Inferior parietal cortex (tissue), 1 donor: Measurements from ENCODE around the gene LTA4H.

Experiments used
- DNase-seq: peaks from one replicate; pipeline ENCODE4 v3.0.0-alpha.2; 2016; ENCODE audit errors: extremely low spot score

The LTA4H gene

DNA sequence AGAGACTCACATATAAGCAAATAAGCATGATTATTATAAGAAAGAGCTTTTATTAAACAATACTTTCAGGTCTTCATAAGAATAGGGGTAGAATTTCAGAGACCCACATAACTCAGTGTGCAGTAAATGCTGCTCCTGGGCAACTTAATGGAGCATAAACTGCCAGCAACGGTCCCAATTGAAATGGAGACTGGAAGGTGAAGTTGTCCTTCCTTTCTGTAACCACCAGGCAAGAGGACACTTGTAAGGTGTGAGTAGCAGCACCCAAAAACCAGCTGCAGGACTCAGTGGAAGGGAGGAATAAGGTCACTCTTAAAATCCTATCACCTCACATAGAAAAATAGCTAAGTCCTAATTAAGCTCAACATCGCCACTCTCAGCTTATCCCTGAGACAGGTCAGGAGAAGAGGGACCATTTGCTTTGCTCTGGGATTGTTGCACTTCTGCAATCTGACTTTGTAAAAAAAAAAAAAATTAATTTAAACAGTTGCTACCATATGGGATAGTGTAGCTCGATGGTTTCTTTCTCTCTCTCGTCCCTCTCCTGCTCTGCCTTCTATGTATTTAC lies 22.7 kb upstream of the LTA4H start:
- no peak for DNase-seq

DNA sequence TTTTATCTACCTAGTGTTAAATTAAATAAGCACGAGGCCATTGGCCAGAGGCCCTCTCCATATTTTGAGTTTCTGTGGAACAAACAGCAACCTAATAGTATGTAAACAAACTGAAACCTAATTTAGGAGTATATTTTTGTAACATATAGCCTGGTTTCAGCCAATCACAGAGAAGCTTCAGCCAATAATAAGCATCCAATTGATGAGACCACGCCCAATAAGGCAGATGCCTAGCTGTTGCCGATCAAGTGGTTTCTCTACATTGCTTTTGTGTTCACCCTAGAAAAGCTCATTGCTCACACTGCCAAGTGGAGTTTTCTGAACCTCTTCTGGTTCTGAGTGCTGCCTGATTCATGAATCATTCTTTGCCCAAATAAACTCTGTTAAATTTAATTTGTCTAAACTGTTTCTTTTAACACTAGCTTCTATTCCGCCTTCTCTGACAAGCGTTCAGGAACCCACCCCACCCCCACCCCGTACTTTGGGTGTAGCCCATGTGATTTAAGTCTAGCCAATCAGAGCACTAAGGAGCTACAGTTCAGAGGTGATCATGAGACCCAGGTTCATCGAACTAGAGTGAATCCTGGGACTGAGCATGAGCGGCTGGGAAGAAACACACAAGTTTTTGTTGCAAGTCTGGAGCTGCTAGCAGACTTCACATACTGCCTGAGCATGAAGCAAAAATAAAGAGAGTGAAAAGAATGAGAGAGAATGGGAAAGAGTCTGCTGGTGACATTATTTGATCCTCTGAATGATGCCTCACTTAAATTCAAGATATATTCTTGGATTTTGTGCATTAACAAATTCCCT lies 21.5 kb upstream of the LTA4H start:
- DNase-seq: no peak

DNA sequence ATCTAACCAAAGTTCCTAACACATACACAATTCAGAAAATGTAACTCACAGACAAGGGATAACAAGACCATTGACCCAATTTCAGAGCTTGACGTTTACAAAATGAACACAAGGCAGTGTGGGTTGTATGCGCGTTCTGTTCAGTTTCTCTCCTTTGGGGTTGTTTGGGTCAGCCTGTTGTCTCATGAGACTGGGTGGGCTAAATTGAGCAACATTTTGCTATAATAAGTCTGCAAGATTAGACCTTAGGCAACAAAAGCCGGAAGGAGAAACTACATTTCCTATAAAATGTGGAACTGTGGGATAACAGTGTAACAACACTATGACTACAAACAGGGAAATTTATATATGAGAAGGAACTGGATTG lies 18.8 kb upstream of the LTA4H start:
- DNase-seq: no peak

DNA sequence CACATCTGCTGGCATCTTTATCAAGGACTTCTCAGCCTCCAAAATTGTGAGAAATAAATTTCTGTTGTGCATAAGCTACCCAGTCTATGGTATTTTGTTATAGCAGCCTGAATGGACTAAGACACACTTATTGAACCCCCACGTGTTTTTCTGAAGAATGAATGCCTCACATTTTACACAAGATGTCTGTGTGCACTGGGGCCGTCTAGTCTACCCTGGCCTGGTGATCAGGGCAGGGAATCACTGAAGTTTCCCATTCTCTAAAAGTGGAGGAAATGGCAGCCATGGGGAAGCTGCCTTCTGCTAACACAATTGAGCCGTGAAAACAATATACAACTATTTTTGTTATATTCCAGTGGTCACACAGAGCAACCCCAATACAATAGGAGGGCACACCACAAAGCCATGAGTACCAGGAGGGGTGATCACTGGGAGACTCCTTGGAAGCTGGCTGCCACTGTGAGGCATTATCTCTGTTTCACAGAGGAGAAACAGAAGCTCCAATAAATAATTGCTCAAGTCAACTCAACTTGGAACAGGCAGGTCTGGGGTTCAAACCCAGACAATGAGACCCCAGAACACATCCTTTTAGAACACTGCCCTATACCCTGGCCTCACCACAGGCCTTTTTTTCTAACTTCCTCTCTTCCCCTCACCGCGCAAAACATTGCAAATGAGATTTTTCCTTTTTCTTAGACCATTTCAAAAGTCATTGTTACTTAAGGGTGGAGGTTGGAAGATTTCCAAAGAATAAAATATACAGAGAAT lies 18.3 kb upstream of the LTA4H start:
- DNase-seq: no peak

DNA sequence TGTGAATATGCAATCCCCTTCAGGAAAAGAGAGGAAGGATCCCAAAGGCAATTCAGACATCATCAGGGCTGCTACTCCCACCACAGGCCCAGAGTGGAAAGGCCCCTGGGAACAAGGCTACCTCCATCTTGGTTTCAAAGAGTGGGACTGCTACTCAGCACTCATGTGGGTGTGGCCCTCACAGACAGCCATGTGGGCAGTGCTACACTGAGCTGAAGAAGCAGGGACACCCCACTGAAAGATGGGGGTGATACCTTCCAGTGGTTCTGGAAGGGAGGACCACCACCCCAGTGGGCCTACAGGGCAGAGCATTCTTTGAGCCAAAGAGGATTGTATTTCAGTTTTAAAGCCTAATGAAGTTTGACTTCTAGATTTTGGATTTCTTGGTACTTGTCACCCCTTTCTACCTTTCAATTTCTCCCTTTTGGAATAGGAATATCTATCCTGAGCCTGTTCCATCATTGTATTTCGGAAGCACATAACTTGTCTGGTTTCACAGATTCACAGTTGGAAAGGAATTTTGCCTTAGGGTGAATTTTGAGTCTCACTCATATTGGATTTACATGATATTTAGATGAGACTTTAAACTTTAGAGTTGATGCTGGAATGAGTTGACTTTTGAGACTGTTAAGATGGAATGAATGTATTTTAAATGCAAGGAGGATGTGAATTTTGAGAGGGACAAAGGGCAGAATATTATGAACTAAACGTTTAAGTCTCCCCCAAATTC lies 16.5 kb upstream of the LTA4H start:
- DNase-seq: no peak

DNA sequence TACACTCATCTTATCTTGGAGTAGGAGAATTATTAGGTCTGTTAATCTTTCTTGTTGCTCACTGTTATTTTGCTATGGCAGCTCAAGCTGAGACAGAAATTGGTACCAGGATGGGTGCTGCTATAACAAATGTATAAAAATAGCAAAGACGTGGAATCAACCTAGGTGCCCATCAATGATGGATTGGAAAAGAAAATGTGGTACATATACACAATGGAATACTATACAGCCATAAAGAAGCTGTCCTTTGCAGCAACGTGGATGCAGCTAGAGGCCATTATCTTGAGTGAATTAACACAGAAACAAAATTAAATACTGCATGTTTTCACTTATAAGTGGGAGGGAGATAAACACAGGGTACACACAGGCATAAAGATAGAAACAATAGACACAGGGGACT lies 14.8 kb upstream of the LTA4H start:
- no peak for DNase-seq

DNA sequence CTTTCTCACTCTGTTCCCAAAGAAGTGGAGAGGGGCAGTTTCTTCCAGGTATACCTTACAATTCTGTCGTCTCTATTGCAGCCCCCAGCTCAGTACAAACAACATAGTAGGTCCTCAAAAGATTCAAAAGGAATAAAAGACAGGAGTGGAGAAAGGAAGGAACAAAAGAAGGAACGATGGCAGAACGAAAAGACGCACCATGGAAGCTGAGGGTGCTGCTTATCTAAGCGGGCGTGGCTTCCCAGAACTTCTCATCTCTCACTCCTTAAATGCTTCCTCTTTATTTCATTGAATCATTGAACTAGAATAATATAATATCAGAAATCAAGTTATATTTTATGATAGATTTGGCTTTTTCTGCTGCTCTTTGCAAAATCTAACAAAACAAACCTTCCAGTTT lies 13.7 kb upstream of the LTA4H start:
- DNase-seq: no peak

DNA sequence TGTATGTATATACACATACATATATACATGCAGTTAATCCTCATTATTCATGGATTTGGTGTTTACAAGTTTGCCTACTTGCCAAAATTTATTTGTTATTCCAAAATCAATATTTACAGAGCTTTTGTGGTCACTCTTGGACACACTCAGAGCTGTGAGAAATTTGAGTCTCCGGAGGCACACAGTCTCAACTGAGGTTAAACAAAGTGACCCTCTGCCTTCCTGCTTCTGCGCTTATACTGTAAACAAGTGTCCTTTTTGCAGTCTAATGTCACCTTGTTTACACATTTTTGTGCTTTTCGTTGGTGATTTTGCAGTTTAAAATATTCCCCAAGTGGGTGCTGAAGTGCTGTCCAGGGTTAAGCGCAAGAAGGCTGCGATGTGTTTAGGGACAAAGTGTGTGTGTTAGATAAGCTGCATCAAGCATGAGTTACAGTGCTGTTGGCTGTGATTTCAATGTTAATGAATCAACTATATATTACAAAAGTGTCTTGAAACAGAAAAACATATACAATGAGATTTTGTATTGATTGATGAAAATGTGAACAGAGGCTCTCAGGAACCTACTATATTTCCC lies 13.1 kb upstream of the LTA4H start:
- no peak for DNase-seq

DNA sequence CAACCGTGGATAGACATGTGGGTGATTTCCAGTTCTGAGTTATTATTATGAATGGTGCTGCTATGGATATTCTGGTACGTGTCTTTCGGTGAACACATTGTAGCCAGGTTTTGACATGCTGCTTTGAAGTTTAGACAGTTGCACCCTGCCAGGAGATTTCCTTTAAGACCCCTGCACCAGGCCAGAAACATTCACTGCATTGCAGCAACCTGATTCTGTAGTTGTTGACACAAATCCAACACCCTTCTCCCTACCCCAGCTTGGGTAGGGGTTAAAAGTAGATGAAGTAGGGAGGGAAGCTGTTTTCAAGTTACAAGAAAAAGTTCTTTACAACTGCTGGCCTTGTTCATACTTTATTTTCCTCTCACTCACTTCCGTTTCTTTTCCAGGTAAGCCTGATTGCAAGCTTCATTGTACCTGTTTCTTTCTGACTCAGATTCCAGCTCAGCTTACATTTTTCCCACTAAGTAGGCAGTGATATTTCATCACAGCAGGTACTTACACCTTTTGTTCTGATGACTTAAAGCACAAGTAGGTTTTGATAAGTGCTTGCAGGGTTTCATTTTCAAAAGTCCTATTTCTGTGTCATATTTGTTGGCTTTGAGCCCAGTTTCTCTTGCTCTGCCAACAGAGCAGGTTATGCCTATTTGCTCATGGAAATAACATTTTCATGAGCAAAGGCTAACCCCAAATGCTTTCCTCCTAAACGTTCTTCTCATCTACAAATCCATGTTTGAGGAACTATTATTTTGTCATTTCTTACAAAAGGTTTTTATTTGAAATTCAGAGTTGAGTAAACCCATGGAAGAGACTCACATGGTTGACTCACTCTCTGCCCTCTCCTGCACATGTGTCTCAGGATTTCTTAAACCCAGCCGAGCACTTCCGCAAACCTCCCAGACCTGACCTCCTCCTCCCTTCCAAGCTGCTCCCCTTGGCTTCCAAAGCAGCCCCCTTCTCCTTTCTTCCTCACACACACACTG lies 12.1 kb upstream of the LTA4H start:
- DNase-seq: no peak

DNA sequence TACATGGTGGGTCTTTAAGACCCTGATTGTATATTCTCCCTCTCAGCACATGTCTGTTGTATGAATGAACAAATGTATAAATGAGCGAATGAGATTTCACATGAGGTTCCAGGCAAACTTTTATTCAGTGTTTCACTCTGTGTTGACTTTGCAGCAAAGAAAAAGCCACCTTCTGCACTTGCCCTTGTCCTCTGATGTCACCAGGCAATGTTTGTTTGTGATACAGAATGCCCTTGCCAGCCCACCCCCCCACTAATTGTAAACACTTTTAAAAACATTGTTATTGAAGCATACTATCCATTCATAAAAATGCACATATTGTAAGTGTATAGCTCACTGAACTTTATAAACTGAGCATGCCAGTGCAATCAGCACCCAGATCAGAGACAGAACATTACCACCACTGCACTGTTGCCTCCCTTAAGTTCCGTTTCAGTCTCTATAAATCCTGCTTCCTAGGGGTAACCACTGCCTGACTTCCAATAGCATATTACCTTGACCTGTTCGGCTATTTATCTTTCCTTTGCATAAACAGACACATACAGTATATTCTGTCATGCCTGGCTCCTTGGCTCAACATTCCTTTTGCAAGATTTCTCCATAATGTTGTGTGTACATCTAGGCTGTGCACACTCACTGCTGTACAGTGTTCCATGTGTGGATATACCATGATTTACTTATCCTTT lies 11.3 kb upstream of the LTA4H start:
- no peak for DNase-seq

DNA sequence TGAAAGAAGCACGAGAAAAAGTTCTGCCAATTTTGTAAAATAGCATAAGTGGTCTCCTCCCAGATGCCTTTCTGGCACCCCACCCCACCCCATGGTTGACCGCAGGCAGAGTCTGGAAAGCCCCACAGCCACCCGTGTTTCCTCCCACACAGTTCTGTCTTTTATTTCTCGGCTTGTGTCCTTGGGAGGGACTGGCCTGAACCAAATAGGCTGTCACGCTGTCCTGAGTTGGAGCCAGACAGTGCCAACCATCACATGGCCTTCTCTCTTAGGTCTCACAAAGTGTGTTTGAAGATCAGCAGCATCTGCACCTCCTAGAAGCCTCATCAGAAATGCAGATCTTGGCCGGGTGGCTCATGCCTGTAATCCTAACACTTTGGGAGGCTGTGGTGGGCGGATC lies 10.2 kb upstream of the LTA4H start:
- DNase-seq: no peak

DNA sequence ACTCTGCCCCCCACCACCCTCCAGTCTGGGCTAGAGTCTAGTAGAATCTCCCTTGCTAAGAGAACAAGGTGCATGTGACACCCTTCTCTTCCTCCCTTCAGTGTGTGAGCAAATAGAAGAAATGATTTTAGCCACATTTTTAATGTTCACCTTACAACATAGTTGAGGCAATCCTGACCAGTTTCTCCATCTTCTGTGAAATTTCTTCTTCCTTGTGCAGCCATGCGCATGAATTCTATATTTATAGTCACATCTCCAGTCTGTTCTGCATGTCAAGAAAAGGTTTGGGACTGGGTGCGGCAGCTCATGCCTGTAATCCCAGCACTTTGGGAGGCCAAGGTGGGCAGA lies 9.5 kb upstream of the LTA4H start:
- no peak for DNase-seq

DNA sequence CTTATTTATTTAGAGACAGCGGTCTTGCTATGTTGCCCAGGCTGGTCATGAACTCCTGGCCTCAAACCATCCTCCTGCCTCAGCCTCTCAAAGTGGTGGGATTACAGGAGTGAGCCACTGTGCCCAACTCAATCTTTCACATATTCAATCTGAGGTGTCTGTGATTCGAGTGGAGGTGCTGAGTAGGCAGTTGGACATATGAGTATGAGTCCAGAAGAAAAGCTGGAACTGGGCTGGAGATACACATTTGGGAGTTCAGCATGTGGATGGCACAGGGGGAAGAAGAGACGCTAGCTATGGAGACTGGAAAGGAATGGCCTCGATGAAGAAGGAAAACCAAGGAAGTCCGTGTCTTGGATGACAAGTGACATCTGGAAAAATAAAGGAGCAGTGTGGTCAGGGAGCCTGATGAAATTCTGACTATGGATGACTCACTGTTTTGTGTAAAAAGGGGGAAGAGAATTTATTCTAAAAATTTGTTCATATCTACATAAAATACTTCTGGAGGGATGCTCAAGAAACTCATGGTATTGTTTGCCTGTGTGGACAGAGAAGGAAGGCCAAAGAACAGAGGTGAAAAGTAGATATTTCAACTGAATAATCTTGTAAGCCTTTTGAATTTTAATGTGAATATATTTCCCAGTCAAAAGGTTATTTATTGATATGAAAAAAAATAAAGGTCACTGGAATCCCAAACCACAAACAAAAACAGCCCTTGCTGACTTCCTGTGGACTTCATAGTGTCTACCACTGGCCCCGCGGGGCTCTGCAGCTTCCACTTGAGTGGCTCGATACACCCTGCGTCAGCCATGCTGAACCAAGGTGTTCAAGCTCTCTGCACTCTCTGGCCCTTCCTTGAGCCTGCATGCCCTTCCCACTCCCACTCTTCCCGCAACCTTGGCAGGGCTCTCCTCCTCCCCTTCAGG lies 8.9 kb upstream of the LTA4H start:
- DNase-seq: no peak

DNA sequence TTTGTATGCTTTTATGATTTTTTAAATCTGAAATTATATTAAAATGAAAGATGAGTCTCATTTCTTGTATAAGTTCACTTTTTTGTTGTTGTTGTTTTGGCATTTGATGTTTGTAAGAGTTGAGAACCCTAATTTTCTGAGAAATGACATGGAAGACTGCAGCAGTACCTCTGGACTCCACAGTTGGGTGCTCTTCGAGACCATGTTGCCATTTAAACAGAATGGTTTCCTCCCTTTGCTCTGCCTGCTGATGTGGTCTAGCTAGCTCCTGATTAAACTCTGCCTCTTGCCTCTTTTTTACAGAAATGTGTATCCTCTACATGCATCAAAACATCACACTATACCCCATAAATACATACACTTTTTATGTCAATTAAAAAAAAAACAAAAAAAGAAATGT lies 5.8 kb upstream of the LTA4H start:
- DNase-seq: no peak

DNA sequence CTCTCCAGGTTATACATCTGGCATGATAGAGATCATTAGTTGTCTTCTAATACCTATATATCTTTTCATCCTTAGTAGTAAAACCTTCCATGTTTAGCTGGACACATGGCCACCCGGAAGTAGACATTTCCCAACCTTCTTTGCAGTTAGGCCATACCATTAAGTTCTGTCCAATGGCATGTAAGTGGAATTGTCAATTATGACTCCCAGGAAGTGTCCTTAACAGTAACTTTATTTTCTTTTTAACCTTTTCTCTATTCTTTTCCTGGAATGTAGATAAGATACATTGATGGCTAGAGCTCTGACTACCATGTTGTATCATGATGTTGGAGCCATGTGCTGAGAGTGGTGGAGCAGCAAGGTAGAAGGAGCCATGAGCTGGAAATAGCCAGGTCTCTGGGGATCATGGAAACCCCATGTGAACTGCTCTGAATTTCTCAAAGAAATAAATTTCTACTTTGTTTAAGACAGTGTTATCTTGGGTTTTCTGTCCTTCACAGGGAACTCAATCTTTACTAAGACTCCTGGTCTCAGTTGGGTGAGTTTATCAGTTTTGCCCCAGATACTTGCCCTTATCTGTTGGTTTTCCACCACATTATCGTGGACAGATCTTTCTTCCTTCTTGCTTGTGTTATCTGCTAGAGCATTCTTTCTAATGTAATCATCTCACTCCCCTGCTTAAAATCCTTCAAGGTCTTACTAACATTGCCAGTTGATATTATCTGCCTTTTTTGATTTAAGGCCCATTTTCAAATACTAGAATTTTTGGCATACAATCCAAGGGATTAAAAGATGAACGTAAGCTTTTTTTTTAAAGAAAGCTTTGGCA lies 5.1 kb upstream of the LTA4H start:
- DNase-seq: no peak

DNA sequence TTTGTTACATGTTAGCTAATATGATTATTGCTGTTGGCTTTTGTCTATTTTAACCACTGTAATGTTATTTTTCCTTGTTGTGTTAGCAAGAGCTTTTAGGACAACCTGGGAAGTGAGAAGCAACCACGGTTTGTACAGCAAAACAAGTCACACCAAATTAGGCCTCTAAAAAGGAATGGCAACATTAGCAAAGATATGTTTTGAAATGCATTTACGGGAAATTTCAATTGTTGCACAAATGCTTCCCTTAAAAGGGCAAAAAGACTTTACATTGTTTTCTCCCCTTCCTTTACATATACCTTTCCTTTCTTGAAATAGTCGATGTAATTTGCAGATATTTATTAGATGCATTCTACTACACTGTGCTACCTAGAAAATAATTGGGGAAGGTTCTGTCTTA lies 4.1 kb upstream of the LTA4H start:
- no peak for DNase-seq

DNA sequence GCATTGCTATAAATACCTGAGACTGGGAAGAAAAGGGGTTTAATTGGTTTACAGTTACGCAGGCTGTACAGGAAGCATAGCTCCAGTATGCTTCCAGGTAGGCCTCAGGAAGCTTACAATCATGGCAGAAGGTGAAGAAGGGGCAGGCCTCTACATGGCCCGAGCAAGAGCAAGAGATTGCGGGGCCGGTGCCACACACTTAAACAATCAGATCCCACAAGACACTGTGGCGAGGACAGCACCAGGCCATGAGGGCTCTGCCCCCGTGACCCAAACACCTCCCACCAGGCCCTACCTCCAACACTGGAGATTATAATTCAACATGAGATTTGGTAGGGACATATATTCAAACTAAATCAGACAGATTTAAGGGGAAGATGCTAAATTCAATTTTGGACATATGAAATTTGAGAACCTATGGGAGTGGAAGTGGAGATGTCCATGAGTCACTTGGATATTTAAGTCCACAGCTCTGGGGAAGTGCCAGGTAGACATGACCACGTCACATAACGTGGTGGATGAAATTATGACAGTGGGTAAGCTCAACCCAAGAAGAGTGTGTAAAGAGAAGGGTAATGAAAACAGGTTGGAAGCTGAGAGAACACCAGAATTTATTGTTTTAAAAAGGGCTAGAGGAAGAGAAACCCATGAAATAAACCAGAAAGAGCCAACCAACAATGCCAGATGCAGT lies 1.5 kb upstream of the LTA4H start:
- no peak for DNase-seq
